Fibroblast of villous mesenchyme (primary cell): ENCODE data around the gene UTP14C. TPM values are rescaled to one million over a fixed set of nuclear protein-coding genes. Genes with fewer than 3 reads are reported as not detected.

Experiments used
- DNase-seq: peaks from one replicate; pipeline ENCODE4 v3.0.0-alpha.2; 2010; ENCODE audit warnings: low read depth
- H3K4me3 ChIP-seq: 2 replicates; pipeline ENCODE4 v1.5.1; 2011; ENCODE audit warnings: low read depth, mild to moderate bottlenecking, low read length
- total RNA-seq: library from RNA; depleted of rRNA; stranded (reverse); fragments of >200 nt; gene quantifications from 2 replicates; pipeline ENCODE4 v1.2.3, GENCODE V29; 2012
- TF ChIP-seq, protein P1 (sequence below): IDR thresholded peaks from 2 replicates; pipeline ENCODE4 v1.5.1; 2012; ENCODE audit warnings: low read depth, mild to moderate bottlenecking, low read length; ENCODE audit not compliant: insufficient read depth

Gene UTP14C
- total RNA-seq, 1 donor = 22.0 TPM

GRCh38 chr13:51998723-51999509 is 25.6 kb upstream of the UTP14C start:
- no peak overlapping the region for H3K4me3 ChIP-seq
- TF ChIP-seq, protein P1, sequence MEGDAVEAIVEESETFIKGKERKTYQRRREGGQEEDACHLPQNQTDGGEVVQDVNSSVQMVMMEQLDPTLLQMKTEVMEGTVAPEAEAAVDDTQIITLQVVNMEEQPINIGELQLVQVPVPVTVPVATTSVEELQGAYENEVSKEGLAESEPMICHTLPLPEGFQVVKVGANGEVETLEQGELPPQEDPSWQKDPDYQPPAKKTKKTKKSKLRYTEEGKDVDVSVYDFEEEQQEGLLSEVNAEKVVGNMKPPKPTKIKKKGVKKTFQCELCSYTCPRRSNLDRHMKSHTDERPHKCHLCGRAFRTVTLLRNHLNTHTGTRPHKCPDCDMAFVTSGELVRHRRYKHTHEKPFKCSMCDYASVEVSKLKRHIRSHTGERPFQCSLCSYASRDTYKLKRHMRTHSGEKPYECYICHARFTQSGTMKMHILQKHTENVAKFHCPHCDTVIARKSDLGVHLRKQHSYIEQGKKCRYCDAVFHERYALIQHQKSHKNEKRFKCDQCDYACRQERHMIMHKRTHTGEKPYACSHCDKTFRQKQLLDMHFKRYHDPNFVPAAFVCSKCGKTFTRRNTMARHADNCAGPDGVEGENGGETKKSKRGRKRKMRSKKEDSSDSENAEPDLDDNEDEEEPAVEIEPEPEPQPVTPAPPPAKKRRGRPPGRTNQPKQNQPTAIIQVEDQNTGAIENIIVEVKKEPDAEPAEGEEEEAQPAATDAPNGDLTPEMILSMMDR = no peak
- DNase-seq = no peak

- H3K4me3 ChIP-seq = no peak overlapping the region
- DNase-seq = no peak
- TF ChIP-seq, protein P1 = no peak
Observed at GRCh38 chr13:51999510-51999911, 25.0 kb upstream of the UTP14C start.

DNA sequence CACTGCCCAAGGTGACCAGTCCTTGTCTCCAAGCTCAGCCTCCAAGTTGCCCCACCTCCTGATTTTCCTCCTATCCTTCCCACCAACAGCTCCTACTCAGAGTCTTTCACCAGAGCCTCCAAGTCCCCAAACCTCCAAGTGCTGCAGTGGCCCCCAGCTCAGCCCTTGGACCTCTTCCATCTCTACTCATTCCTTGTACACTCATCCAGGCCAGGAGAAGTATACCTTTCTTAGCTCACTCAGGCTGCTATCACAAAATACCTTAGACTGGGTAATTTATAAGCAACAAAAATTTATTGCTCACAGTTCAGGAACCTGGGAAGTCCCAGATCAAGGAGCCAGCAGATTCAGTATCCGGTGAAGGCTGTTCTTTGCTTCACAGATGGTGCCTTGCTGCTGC is 24.6 kb upstream of the UTP14C start:
- TF ChIP-seq, protein P1 = no peak
- no peak for DNase-seq
- no peak overlapping the region for H3K4me3 ChIP-seq

DNA sequence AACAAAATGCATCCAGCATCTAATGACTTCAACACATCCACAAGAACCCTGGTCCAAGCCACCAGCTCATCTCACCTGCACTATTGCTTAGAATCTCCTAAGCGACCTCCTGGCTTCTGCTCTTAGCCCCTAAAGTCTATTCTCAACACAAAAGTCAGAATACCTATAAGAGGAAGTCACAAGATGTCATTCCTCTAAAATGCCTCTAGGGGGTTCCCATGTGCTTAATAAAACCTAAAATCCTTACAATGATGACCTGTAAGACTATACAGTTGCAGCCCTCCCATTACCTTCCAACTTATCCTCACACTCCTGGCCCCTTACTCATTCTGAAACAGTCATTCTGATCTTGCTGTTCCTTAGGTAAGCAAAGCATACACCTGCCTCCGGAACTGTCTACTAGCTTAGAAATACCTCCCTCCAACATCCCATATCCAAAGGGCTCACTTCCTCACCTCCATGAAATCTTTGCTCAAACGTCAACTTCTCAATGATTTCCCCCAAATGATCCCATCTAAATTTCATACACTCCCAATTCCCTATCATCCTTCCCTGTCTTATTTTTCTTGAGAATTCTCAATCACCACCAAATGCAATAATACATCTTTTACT is 23.3 kb upstream of the UTP14C start:
- no peak overlapping the region for H3K4me3 ChIP-seq
- TF ChIP-seq, protein P1 = peak; percentile 67
- peak; percentile 59 for DNase-seq

DNA sequence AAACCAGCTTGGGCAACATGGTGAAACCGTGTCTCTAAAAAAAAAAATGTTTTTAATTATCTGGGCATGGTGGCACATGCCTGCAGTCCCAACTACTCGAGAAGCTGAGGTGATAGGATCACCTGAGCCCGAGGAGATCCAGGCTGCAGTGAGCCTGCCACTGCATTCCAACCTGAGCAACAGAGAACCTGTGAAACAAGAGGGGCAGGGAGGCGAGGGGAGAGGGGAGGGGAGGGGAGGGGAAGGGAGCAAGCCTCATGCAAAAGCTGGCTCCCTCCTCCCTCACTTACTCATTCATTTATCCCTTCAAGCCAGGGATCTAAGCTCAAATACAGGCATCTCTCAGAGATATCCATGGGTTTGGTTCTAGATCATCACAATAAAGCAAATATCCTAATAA is 22.1 kb upstream of the UTP14C start:
- H3K4me3 ChIP-seq = no peak overlapping the region
- no peak for DNase-seq
- TF ChIP-seq, protein P1 = no peak

GRCh38 chr13:52003541-52003940 is 20.9 kb upstream of the UTP14C start:
- no peak for DNase-seq
- TF ChIP-seq, protein P1 = no peak
- no peak overlapping the region for H3K4me3 ChIP-seq
